CD14-positive monocyte (primary cell): ENCODE measurements around the gene ZNF181. TPM values are rescaled to one million over a fixed set of nuclear protein-coding genes. Genes with fewer than 3 reads are reported as not detected.

Source experiments
- DNase-seq, 3 donors: peaks; one replicate each; pipeline ENCODE4 v3.0.0-alpha.2; 2011 to 2022
- H2AFZ ChIP-seq: 2 replicates; pipeline ENCODE4 v1.6.0; 2012; ENCODE audit warnings: mild to moderate bottlenecking, low read depth, low read length, inconsistent platforms; ENCODE audit not compliant: insufficient read depth, poor library complexity, severe bottlenecking
- H3K27ac ChIP-seq, 2 donors: 1 replicate in 1 of 2; 2 replicates in 1 of 2; pipeline ENCODE4 v1.5.1; 2012 to 2013; ENCODE audit warnings: low read length in 2 of 2, control low read depth in 1 of 2, inconsistent platforms in 1 of 2, low read depth in 1 of 2, mild to moderate bottlenecking in 1 of 2
- H3K27me3 ChIP-seq, 2 donors: one replicate each; pipeline versions ENCODE4 v1.6.0 to v1.6.1; 2011 to 2013; ENCODE audit warnings: low read length in 2 of 2; ENCODE audit not compliant: control insufficient read depth in 2 of 2, insufficient read depth in 2 of 2
- H3K36me3 ChIP-seq, 2 donors: replicated peaks in 1 of 2; 1 replicate in 1 of 2; 2 replicates in 1 of 2; pipeline versions ENCODE4 v1.5.1 to v1.6.1; 2012 to 2013; ENCODE audit warnings: low read length in 2 of 2, control low read depth in 1 of 2, inconsistent platforms in 1 of 2, mild to moderate bottlenecking in 1 of 2; ENCODE audit not compliant: insufficient read depth in 2 of 2, control insufficient read depth in 1 of 2
- H3K4me1 ChIP-seq, 2 donors: 1 replicate in 1 of 2; 2 replicates in 1 of 2; pipeline versions ENCODE4 v1.5.1 to v1.6.1; 2012 to 2013; ENCODE audit warnings: low read length in 2 of 2, control low read depth in 1 of 2, inconsistent platforms in 1 of 2, mild to moderate bottlenecking in 1 of 2, moderate library complexity in 1 of 2; ENCODE audit not compliant: insufficient read depth in 2 of 2, control insufficient read depth in 1 of 2
- H3K4me2 ChIP-seq: replicated peaks from 2 replicates; pipeline ENCODE3; 2012; ENCODE audit warnings: low read length, moderate library complexity, mild to moderate bottlenecking; ENCODE audit not compliant: poor library complexity, severe bottlenecking; ENCODE audit errors: extremely low read depth
- H3K4me3 ChIP-seq, 3 experiments: fragments of 200-600 bp in 1 of 3; sonication (generic) in 1 of 3; replicated peaks in 1 of 3; 1 replicate in 2 of 3; 2 replicates in 1 of 3; pipeline ENCODE4 v1.5.1; 2011 to 2013; ENCODE audit warnings: low read length in 3 of 3, mild to moderate bottlenecking in 3 of 3, control low read depth in 2 of 3, low read depth in 2 of 3, inconsistent platforms in 1 of 3, moderate library complexity in 1 of 3
- H3K79me2 ChIP-seq: 2 replicates; pipeline ENCODE4 v1.6.0; 2012; ENCODE audit warnings: mild to moderate bottlenecking, control low read depth, inconsistent platforms, low read length, moderate library complexity; ENCODE audit not compliant: insufficient read depth
- H3K9ac ChIP-seq: 2 replicates; pipeline ENCODE4 v1.6.0; 2017; ENCODE audit warnings: low read length, mild to moderate bottlenecking; ENCODE audit not compliant: insufficient read depth, poor library complexity, severe bottlenecking
- H3K9me3 ChIP-seq, 2 donors: replicated peaks in 1 of 2; 1 replicate in 1 of 2; 2 replicates in 1 of 2; pipeline versions ENCODE4 v1.5.1 to v1.6.1; 2012 to 2013; ENCODE audit warnings: low read length in 2 of 2, control low read depth in 1 of 2; ENCODE audit not compliant: control insufficient read depth in 1 of 2, insufficient read depth in 1 of 2
- H4K20me1 ChIP-seq: 2 replicates; pipeline ENCODE4 v1.6.0; 2012; ENCODE audit warnings: mild to moderate bottlenecking, low read length, control low read depth, moderate library complexity; ENCODE audit not compliant: insufficient read depth
- H3K27ac Mint-ChIP-seq, 7 donors: one replicate each; pipeline ENCODE4 v1.8.0; 2020; ENCODE audit warnings: mild to moderate bottlenecking in 7 of 7, mixed read lengths in 7 of 7, moderate library complexity in 6 of 7, inconsistent platforms in 2 of 7
- H3K27me3 Mint-ChIP-seq, 3 donors: one replicate each; pipeline ENCODE4 v1.8.0; 2021 to 2022; ENCODE audit warnings: low read depth in 3 of 3, mild to moderate bottlenecking in 3 of 3, mixed read lengths in 3 of 3, moderate library complexity in 3 of 3, inconsistent platforms in 1 of 3
- H3K36me3 Mint-ChIP-seq, 2 donors: one replicate each; pipeline ENCODE4 v1.8.0; 2020; ENCODE audit warnings: mixed read lengths in 2 of 2, inconsistent platforms in 1 of 2, mild to moderate bottlenecking in 1 of 2
- H3K4me1 Mint-ChIP-seq: one replicate; pipeline ENCODE4 v1.8.0; 2020; ENCODE audit warnings: mild to moderate bottlenecking, mixed read lengths
- H3K4me3 Mint-ChIP-seq, 2 donors: one replicate each; pipeline ENCODE4 v1.8.0; 2020; ENCODE audit warnings: mild to moderate bottlenecking in 2 of 2, mixed read lengths in 2 of 2, moderate library complexity in 1 of 2
- H3K9me3 Mint-ChIP-seq, 7 donors: one replicate each; pipeline ENCODE4 v1.8.0; 2020 to 2022; ENCODE audit warnings: mixed read lengths in 7 of 7, mild to moderate bottlenecking in 6 of 7, moderate library complexity in 6 of 7, inconsistent platforms in 2 of 7
- CTCF ChIP-seq: fragments of 200-600 bp; IDR thresholded peaks from one replicate; pipeline ENCODE4 v1.8.0; 2022; ENCODE audit warnings: antibody characterized with exemption, mild to moderate bottlenecking
- WGBS: methylation state at CpG from one replicate; pipeline ENCODE4 v1.1.5; 2013; ENCODE audit warnings: missing lambda C conversion rate; ENCODE audit not compliant: insufficient coverage; 5-methylcytosine and 5-hydroxymethylcytosine counted together
- intact Hi-C, 2 donors: fragments of 100-400 bp; cut with micrococcal nuclease; formaldehyde crosslinking; loops; one replicate each; pipeline versions ENCODE4 v1.15.0 to v1.15.1; 2023
- polyA plus RNA-seq, 3 donors: library from polyadenylated mRNA; depleted of rRNA in 1 of 3; unstranded in 2 of 3; stranded (reverse) in 1 of 3; fragments of 300-500 nt in 2 of 3; fragments of >200 nt in 1 of 3; fragmentation: Illumina TruSeq in 2 of 3; gene quantifications; 1 replicate in 2 of 3; 2 replicates in 1 of 3; pipeline ENCODE4 v1.2.3, GENCODE V29; 2012 to 2021

ZNF181 gene
- polyA plus RNA-seq, 3 donors: 2.3 to 5.7 (median 3.0) TPM

DNA sequence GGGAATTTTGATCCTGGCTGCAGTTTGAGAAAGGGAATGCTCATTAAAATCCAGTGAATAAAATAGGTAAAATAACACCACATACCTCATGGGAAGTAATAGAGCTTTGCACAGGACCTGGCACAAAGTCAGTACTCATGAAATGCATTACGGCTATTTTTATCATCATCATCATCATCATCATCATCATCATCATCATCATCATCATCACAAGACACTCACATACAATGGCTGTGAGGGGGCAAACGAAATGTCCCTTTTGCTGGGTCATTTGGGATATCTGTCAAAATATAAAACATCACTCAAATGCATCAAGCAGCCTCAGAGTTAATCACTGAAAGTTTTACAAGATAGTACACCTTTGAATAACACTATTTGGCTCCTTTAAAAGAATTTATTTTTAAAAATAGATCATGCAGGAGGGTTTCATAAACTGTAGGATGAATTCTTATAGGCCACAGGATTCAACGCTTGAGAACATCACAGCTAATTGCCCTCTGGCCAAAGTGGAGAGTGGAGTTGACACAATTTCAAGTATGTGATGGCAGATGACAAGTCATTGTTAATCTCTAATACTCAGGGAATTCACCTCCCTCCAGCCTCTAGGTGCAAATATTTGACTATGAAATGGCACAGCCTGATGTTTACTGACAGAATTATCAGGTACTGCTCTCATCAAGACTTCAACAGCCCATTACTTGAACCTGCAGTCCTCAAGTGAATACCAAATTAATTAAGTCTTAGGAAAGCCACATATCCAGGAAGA is 53.2 kb downstream of the ZNF181 start:
- H3K36me3 Mint-ChIP-seq: no peaks in the 10 kb centered on the region
- Histone ChIP-seq H3K9me3 (peaks cover 29 to 37% of the 10 kb centered on the region in 2 donors), H3K4me2 (no peak overlapping the region), H4K20me1 (no peaks in the 10 kb centered on the region), H3K27ac (no peak overlapping the region), H3K4me1 (no peaks in the 10 kb centered on the region), H3K27me3 (no peaks in the 10 kb centered on the region), H2AFZ (no peak overlapping the region), H3K79me2 (no peaks in the 10 kb centered on the region), H3K36me3 (no peaks in the 10 kb centered on the region), H3K9ac (no peak overlapping the region), H3K4me3 (no peak overlapping the region)
- WGBS: 100% methylated on average over 1 of the region's 3 CpGs
- H3K4me3 Mint-ChIP-seq: no peak overlapping the region
- H3K4me1 Mint-ChIP-seq: no peaks in the 10 kb centered on the region
- peaks cover 19 to 43% (median 28%) of the 10 kb centered on the region in 7 donors for H3K9me3 Mint-ChIP-seq
- peaks cover 0 to 3% (median 2%) of the 10 kb centered on the region in 3 donors for H3K27me3 Mint-ChIP-seq
- no peak overlapping the region for H3K27ac Mint-ChIP-seq
- TF ChIP-seq CTCF: no peak
- no peak for DNase-seq
- intact Hi-C loops: no loop called here

- Histone ChIP-seq H3K27me3 (no peaks in the 10 kb centered on the region), H3K9ac (no peak overlapping the region), H3K27ac (no peak overlapping the region), H3K4me3 (no peak overlapping the region), H2AFZ (no peak overlapping the region), H3K79me2 (no peaks in the 10 kb centered on the region), H3K36me3 (no peaks in the 10 kb centered on the region), H3K9me3 (peaks cover 28 to 30% of the 10 kb centered on the region in 2 donors), H3K4me1 (no peaks in the 10 kb centered on the region), H3K4me2 (no peak overlapping the region), H4K20me1 (no peaks in the 10 kb centered on the region)
- no peak overlapping the region for H3K4me3 Mint-ChIP-seq
- no peak for DNase-seq
- intact Hi-C loops: no loop called here
- no CpG with 5 or more reads among the region's 2 CpGs for WGBS
- peaks cover 0 to 2% (median 0%) of the 10 kb centered on the region in 3 donors for H3K27me3 Mint-ChIP-seq
- H3K27ac Mint-ChIP-seq: no peak overlapping the region
- no peaks in the 10 kb centered on the region for H3K4me1 Mint-ChIP-seq
- no peak for TF ChIP-seq CTCF
- H3K36me3 Mint-ChIP-seq: no peaks in the 10 kb centered on the region
- H3K9me3 Mint-ChIP-seq: peaks cover 16 to 44% (median 31%) of the 10 kb centered on the region in 7 donors
These were observed 54.0 kb downstream of the ZNF181 start for GRCh38 chr19:34788074-34788473.
